ENCODE measurements around the gene CDC20. TPM values are rescaled to one million over a fixed set of nuclear protein-coding genes. Genes with fewer than 3 reads are reported as not detected.

Gene CDC20
- total RNA-seq, 1 experiment from 2014 or later, result 123 TPM

DNA sequence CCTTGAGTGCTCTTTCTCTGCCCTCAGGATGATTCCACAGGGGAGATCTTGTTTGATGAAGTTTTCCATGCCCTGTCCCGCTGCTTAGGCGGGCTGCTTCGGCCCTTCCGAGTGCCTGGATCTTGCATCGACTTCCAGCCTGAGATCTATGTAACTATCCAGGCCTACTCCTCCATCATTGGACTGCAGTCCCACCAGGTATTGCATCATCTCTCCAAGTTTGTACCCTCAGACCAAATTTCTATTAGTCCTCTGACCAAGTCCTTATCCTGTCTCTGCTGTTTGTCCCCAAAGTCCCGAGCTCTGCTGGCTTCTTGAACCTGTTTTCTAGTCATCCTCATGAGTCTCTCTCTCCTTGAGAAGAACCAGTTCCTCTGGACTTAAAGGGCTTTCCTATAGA, 45.6 kb downstream of the CDC20 start:
- BruUV-seq (replicated peaks), result no TSS peak
- intact Hi-C loops (cut with micrococcal nuclease; ENCODE audit: unreplicated experiment), result no loop called here
- ChIA-PET POLR2A (no interaction called here), CTCF (no interaction called here)
- DNase-seq, result no peak
- no peaks in the 10 kb centered on the region for H3K27me3 ChIP-seq (replicated peaks; ENCODE audit: control insufficient read depth, insufficient read depth, low read length)
- no peaks in the 10 kb centered on the region for H3K4me1 ChIP-seq
- H3K9me3 Mint-ChIP-seq (ENCODE audit: unreplicated experiment), result no peaks in the 10 kb centered on the region
- no peak overlapping the region for H3K4me3 ChIP-seq (ENCODE audit: low read depth, low read length)
- H3K36me3 Mint-ChIP-seq (ENCODE audit: insufficient read depth, unreplicated experiment), result peaks cover 11% of the 10 kb centered on the region
- H3K27me3 Mint-ChIP-seq (ENCODE audit: insufficient read depth, unreplicated experiment), result no peaks in the 10 kb centered on the region
- TF ChIP-seq, protein P1, sequence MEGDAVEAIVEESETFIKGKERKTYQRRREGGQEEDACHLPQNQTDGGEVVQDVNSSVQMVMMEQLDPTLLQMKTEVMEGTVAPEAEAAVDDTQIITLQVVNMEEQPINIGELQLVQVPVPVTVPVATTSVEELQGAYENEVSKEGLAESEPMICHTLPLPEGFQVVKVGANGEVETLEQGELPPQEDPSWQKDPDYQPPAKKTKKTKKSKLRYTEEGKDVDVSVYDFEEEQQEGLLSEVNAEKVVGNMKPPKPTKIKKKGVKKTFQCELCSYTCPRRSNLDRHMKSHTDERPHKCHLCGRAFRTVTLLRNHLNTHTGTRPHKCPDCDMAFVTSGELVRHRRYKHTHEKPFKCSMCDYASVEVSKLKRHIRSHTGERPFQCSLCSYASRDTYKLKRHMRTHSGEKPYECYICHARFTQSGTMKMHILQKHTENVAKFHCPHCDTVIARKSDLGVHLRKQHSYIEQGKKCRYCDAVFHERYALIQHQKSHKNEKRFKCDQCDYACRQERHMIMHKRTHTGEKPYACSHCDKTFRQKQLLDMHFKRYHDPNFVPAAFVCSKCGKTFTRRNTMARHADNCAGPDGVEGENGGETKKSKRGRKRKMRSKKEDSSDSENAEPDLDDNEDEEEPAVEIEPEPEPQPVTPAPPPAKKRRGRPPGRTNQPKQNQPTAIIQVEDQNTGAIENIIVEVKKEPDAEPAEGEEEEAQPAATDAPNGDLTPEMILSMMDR (IDR thresholded peaks at IDR 0.05; ENCODE audit: insufficient read depth in 1 of 2, low read depth in 1 of 2, low read length in 1 of 2, severe bottlenecking in 1 of 2, unreplicated experiment in 1 of 2), result no peak
- no peaks in the 10 kb centered on the region for H3K4me1 Mint-ChIP-seq (ENCODE audit: low read depth, unreplicated experiment)
- no peak overlapping the region for H3K27ac Mint-ChIP-seq (ENCODE audit: unreplicated experiment)
- no peak overlapping the region for H3K4me3 Mint-ChIP-seq (ENCODE audit: unreplicated experiment)
- H3K9me3 ChIP-seq, result no peaks in the 10 kb centered on the region
- no peaks in the 10 kb centered on the region for H3K36me3 ChIP-seq (ENCODE audit: control insufficient read depth, insufficient read depth, low read length)

DNA sequence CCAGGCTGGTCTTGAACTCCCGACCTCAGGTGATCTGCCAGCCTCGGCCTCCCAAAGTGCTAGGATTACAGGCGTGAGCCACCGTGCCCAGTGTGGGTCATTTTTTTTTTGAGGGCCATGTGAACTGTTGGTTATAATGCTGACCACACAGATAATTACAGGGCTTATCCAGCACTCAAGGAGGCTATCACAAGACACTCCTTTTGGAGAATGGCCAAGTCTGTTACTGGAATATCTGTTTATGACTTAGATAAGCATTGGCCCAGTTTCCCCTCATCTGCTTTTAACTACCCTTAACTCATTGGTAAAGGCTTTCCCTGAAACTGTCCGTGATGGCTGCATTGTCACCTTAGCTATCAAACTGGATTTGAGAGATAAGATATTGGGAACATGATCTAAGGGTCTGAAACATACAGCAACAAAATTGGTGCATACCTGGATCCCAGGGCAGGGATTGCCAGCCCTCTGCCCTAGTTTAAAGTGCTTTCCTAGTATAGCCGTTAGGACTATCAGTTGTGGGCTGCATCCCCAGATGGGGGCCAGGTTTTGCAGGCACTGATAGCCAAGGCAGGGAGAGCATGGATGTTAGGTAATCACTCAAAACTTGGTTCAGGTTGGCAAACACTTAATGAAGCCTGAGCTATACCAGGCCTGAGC, 46.6 kb downstream of the CDC20 start:
- ChIA-PET POLR2A (no interaction called here), CTCF (no interaction called here)
- intact Hi-C loops (cut with micrococcal nuclease; ENCODE audit: unreplicated experiment), result no loop called here
- Mint-ChIP-seq H3K4me3 (ENCODE audit: unreplicated experiment) (no peak overlapping the region), H3K36me3 (ENCODE audit: insufficient read depth, unreplicated experiment) (peaks cover 11% of the 10 kb centered on the region), H3K27me3 (ENCODE audit: insufficient read depth, unreplicated experiment) (no peaks in the 10 kb centered on the region), H3K9me3 (ENCODE audit: unreplicated experiment) (no peaks in the 10 kb centered on the region), H3K4me1 (ENCODE audit: low read depth, unreplicated experiment) (no peaks in the 10 kb centered on the region), H3K27ac (ENCODE audit: unreplicated experiment) (no peak overlapping the region)
- Histone ChIP-seq H3K4me1 (no peaks in the 10 kb centered on the region), H3K27me3 (replicated peaks; ENCODE audit: control insufficient read depth, insufficient read depth, low read length) (no peaks in the 10 kb centered on the region), H3K36me3 (ENCODE audit: control insufficient read depth, insufficient read depth, low read length) (no peaks in the 10 kb centered on the region), H3K4me3 (ENCODE audit: low read depth, low read length) (no peak overlapping the region), H3K9me3 (no peaks in the 10 kb centered on the region)
- TF ChIP-seq, protein P1 (IDR thresholded peaks at IDR 0.05; ENCODE audit: insufficient read depth in 1 of 2, low read depth in 1 of 2, low read length in 1 of 2, severe bottlenecking in 1 of 2, unreplicated experiment in 1 of 2), result no peak
- BruUV-seq (replicated peaks), result no TSS peak
- DNase-seq, result no peak

DNA sequence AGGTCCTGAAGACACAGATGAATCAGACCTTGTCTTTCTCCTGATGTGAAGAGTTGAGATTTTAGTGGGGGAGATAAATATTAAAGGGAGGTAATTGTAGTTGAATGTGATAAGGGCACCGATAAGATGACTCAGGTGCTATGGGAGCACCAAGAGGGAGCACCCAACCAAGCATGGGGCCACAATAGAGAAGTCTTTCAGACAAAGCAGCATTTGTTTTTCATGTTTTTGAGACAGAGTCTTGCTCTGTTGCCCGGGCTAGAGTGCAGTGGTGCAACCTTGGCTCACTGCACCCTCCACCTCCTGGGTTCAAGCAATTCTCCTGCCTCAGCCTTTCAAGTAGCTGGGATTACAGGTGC, 47.1 kb downstream of the CDC20 start:
- Histone ChIP-seq H3K9me3 (no peaks in the 10 kb centered on the region), H3K36me3 (ENCODE audit: control insufficient read depth, insufficient read depth, low read length) (no peaks in the 10 kb centered on the region), H3K27me3 (replicated peaks; ENCODE audit: control insufficient read depth, insufficient read depth, low read length) (no peaks in the 10 kb centered on the region), H3K4me1 (no peaks in the 10 kb centered on the region), H3K4me3 (ENCODE audit: low read depth, low read length) (no peak overlapping the region)
- no peak for DNase-seq
- intact Hi-C loops (cut with micrococcal nuclease; ENCODE audit: unreplicated experiment), result no loop called here
- Mint-ChIP-seq H3K9me3 (ENCODE audit: unreplicated experiment) (no peaks in the 10 kb centered on the region), H3K27me3 (ENCODE audit: insufficient read depth, unreplicated experiment) (no peaks in the 10 kb centered on the region), H3K4me3 (ENCODE audit: unreplicated experiment) (no peak overlapping the region), H3K4me1 (ENCODE audit: low read depth, unreplicated experiment) (no peaks in the 10 kb centered on the region), H3K36me3 (ENCODE audit: insufficient read depth, unreplicated experiment) (peaks cover 11% of the 10 kb centered on the region), H3K27ac (ENCODE audit: unreplicated experiment) (no peak overlapping the region)
- TF ChIP-seq, protein P1 (IDR thresholded peaks at IDR 0.05; ENCODE audit: insufficient read depth in 1 of 2, low read depth in 1 of 2, low read length in 1 of 2, severe bottlenecking in 1 of 2, unreplicated experiment in 1 of 2), result no peak
- BruUV-seq (replicated peaks), result no TSS peak
- POLR2A ChIA-PET, result no interaction called here
- CTCF ChIA-PET, result no interaction called here

Measured in Caco-2 (cell line).